HG02884 (cell line): ENCODE data around the gene SNURF.
"Not testable (repeated sequence)": the region's sequence is repeated elsewhere in the genome, so short reads cannot be mapped to it uniquely, and the experiment has no call there.

Experiments used
- ATAC-seq: cut with Tn5 transposase; IDR thresholded peaks from one replicate; pipeline ENCODE4 v1.9.1; 2021; ENCODE audit warnings: mild to moderate bottlenecking, moderate library complexity; ENCODE audit not compliant: unreplicated experiment

The SNURF gene

DNA sequence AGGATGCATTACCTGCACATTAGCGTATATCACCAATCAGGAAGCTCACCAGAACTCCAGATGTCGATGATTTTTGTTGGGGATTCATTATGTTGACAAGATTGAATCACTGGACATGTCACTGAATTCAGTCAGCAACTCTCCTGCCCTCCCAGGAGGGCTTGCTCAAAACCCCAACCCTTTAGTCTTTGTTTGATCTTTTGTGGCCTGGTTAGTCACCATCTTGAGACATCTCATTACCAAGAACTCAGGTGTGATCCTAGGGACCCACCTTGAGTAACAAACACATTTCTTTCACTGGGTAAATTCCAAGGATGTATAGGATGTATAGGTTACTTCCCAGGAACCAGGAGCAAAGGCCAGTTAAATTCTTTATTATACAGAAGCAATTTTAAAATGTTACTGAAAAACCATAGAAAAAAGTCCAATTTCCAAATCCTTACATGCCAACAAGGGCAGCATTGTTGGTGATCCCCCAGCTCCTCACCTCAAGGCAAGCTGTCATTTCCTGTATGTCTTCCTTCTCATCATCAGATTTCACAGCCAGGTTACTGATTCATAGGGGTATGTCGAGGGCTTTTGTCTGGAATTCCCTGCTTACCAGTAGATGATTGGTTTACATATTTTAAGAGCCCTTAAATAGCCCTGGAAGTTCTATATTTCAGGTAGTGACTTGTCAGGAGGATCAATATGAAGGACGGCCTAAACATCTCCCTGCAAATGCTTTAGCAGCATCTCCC lies 11.7 kb downstream of the SNURF start:
- no peak for ATAC-seq

DNA sequence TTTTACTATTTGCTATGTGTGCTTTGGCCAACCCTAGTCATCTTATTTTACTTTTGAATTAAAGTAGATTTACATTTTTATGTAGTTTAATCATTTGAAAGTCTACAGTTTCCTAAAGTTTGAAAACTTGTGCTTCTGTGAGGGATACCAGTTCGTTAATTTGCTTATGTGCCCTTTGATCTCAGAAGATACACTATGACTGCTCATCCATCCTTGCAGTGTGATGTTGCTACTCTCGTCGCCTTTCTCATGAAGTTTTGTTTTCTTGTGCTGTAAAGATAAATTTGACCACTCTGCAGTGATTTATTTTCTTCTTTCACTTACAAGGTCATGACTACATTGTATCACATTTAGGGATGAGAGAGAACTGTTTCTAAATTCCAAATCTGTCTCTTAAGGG lies 16.3 kb downstream of the SNURF start:
- no peak for ATAC-seq

DNA sequence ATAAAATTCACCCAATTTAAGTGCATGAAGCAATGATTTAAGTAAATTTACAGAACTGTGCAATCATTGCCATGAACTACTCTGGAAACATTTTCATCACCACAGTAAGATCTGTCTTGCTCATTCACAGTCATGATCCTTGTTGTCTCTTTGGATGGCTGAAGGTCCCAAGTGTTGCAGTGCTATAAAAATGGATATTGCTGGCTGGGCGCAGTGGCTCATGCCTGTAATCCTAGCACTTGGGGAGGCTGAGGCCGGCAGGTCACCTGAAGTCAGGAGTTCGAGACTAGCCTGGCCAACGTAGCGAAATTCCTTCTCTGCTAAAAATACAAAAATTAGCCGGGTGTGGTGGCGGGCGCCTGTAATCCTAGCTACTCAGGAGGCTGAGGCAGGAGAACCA lies 17.0 kb downstream of the SNURF start:
- no peak for ATAC-seq

DNA sequence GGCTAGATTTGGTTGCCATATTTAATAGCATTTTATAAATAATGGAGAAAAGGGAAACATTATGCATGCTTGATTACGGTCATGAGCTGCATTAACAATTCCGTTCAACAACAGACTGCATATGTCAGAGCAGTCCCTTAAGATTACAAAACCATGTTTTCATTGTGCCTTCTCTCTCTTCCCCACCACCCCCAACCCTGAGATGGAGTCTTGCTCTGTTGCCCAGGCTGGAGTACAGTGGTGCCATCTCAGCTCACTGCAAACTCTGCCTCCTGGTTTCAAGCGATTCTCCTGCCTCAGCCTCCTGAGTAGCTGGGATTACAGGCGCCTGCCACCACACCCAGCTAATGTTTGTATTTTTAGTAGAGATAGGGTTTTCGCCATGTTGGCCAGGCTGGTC lies 17.9 kb downstream of the SNURF start:
- ATAC-seq: not testable (repeated sequence)

DNA sequence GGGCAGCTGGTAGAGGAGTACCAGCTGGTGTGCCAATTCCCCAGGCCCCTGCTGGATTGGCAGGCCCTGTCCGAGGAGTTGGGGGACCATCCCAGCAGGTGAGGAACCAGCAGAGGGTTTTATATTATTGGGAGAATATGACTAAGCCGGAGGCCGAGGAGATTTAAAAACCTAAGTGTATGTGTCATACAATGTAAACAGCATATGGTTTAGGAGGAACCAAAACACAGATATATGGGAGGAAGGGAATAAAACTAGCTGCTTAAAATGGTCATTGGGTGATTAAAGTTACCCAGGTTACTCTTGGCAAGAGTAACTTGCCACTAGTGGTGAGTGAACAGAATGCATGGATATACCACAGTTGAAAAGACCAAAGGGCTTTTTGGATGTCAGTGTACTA lies 22.1 kb downstream of the SNURF start:
- no peak for ATAC-seq

DNA sequence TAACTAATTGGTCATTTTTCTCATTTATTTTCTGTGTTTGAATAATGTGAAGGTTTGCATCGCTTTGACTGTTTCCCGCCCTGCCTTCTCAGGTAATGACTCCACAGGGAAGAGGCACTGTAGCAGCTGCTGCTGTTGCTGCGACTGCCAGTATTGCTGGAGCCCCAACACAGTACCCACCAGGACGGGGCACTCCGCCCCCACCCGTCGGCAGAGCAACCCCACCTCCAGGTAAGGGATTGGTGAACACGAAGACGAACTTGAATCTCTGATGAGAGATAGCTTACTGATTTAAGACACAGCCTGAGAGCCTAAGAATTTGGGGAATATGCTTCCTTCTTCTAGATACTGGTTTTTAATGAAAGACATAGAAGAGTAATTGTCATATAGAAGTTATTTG lies 22.9 kb downstream of the SNURF start:
- ATAC-seq: no peak

DNA sequence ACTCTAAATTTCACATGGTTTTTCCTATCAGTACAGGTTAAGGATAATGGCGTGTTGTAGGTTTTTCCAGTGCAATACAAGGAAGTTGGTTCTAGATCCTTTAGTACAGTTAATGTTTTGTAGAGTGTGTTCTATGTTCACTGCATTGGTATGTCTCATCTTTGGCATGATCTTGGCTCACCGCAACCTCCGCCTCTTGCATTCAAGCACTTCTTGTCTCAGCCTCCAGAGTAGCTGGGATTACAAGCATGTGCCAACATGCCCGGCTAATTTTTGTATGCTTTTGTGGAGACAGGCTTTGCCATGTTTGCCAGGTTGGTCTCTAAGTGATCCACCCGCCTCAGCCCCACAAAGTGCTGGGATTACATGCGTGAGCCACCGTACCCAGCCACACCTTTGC lies 30.4 kb downstream of the SNURF start:
- no peak for ATAC-seq

DNA sequence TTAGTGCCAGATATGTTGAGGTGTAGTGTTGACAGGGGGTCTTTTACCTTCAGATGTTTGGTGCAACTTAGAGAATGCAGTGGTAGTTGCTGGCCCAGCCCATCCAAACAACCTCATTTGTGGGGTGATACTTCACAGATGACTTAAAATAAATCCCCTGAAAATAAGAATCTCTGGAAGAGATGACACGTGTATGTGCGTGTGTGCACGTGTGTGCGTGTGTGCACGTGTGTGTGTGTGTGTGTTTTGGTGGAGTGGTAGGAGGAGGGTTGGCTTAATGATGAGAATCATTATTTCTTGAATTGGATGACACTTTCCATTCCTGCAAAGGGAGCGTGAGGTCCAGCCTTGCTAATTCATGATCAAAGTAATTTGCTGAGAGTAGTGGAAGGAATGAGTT lies 31.9 kb downstream of the SNURF start:
- no peak for ATAC-seq
